ENCODE data around the gene ACCS.

The ACCS gene

GRCh38 chr11:44043157-44043556, 22.9 kb upstream of the ACCS start:
- DNase-seq: no peak

- no peak for DNase-seq
Measured at GRCh38 chr11:44046182-44046581, 19.9 kb upstream of the ACCS start.

GRCh38 chr11:44047298-44047697, 18.8 kb upstream of the ACCS start:
- no peak for DNase-seq

GRCh38 chr11:44047931-44048431, 18.1 kb upstream of the ACCS start, which contains the start of gene ACCSL:
ACCSL (plus strand) TSS chr11:44047981; CDS start chr11:44048037, 56 bp downstream.
- no peak for DNase-seq

GRCh38 chr11:44049832-44050231, 16.2 kb upstream of the ACCS start:
- no peak for DNase-seq

- no peak for DNase-seq
Measured at GRCh38 chr11:44051171-44051570, 14.9 kb upstream of the ACCS start.

GRCh38 chr11:44057340-44057739, 8.7 kb upstream of the ACCS start:
- DNase-seq: no peak

- DNase-seq: no peak
Measured at GRCh38 chr11:44058275-44058674, 7.8 kb upstream of the ACCS start.

GRCh38 chr11:44065161-44065661, 859 bp upstream of the ACCS start:
- DNase-seq: no peak

GRCh38 chr11:44066732-44067141, 667 bp downstream of the ACCS start:
- DNase-seq: no peak

- no peak for DNase-seq
Measured at GRCh38 chr11:44067266-44067665, 1.2 kb downstream of the ACCS start.

GRCh38 chr11:44068180-44068579, 2.1 kb downstream of the ACCS start:
- DNase-seq: no peak

GRCh38 chr11:44071157-44071556, 5.1 kb downstream of the ACCS start:
- DNase-seq: no peak

- DNase-seq: no peak
Measured at GRCh38 chr11:44072757-44073658, 6.9 kb downstream of the ACCS start.

GRCh38 chr11:44078794-44079193, 12.7 kb downstream of the ACCS start:
- DNase-seq: no peak

- DNase-seq: no peak
Measured at GRCh38 chr11:44079376-44079775, 13.3 kb downstream of the ACCS start.

GRCh38 chr11:44080951-44081350, 14.9 kb downstream of the ACCS start:
- DNase-seq: no peak

GRCh38 chr11:44082645-44083044, 16.6 kb downstream of the ACCS start:
- no peak for DNase-seq

- DNase-seq: no peak
Measured at GRCh38 chr11:44083433-44083832, 17.4 kb downstream of the ACCS start.

GRCh38 chr11:44083906-44084305, 17.8 kb downstream of the ACCS start:
- no peak for DNase-seq

- no peak for DNase-seq
Measured at GRCh38 chr11:44085330-44085729, 19.3 kb downstream of the ACCS start.

- no peak for DNase-seq
Measured at GRCh38 chr11:44088377-44088776, 22.3 kb downstream of the ACCS start.

- DNase-seq: no peak
Measured at GRCh38 chr11:44088871-44089270, 22.8 kb downstream of the ACCS start.

- no peak for DNase-seq
Measured at GRCh38 chr11:44090539-44090938, 24.5 kb downstream of the ACCS start.

All from activated T-cell treated with anti-CD3 and anti-CD28 coated beads, Interleukin-2, amount 50 U/mL, for 48 hours (primary cell).